Testis (tissue), 5 donors: ENCODE measurements around the gene ZNF835. TPM values are rescaled to one million over a fixed set of nuclear protein-coding genes. Genes with fewer than 3 reads are reported as not detected.

ENCODE experiments used
- DNase-seq: peaks from one replicate; pipeline ENCODE4 v3.0.0-alpha.2; 2019
- H3K27ac ChIP-seq, 2 donors: fragments of 200-600 bp; sonication (generic); one replicate each; pipeline ENCODE4 v1.5.1; 2019
- H3K27me3 ChIP-seq: fragments of 200-600 bp; sonication (generic); one replicate; pipeline ENCODE4 v1.5.1; 2019
- H3K36me3 ChIP-seq: fragments of 200-600 bp; sonication (generic); one replicate; pipeline ENCODE4 v1.5.1; 2017; ENCODE audit warnings: low read depth; ENCODE audit errors: missing control alignments
- H3K4me1 ChIP-seq: fragments of 200-600 bp; sonication (generic); one replicate; pipeline ENCODE4 v1.5.1; 2019
- H3K4me3 ChIP-seq, 2 donors: fragments of 200-600 bp; sonication (generic); one replicate each; pipeline ENCODE4 v1.5.1; 2017 to 2019
- H3K9me3 ChIP-seq: fragments of 200-600 bp; sonication (generic); one replicate; pipeline ENCODE4 v1.5.1; 2017
- POLR2A ChIP-seq: fragments of 450-650 bp; IDR thresholded peaks from one replicate; pipeline ENCODE4 v1.6.1; 2017; ENCODE audit warnings: antibody characterized with exemption, mild to moderate bottlenecking, moderate library complexity
- WGBS, 2 donors: methylation state at CpG; one replicate each; pipeline ENCODE4 v1.1.5; 2018; 5-methylcytosine and 5-hydroxymethylcytosine counted together
- intact Hi-C: fragments of 100-400 bp; cut with DNase I; formaldehyde crosslinking; loops from one replicate; pipeline ENCODE4 v1.15.1; 2023; ENCODE audit warnings: low total_unique reads
- long read RNA-seq, 2 donors: transcript quantifications; one replicate each; lab custom pipeline, GENCODE V29; 2026
- polyA plus RNA-seq: library from polyadenylated mRNA; stranded (reverse); fragments of 350-450 nt; fragmentation: Illumina TruSeq; extraction: RNeasy Lipid Tissue Mini Kit (QIAGEN cat#74804); gene quantifications from one replicate; pipeline ENCODE4 v1.2.3, GENCODE V29; 2014; ENCODE audit warnings: low read depth, low replicate concordance; ENCODE audit not compliant: insufficient read depth
- total RNA-seq, 2 donors: library from RNA; depleted of rRNA; stranded (reverse); fragments of >200 nt; gene quantifications; one replicate each; pipeline ENCODE4 v1.2.3, GENCODE V29; 2016
- TF ChIP-seq, protein P1 (sequence below), 3 experiments: fragments of 450-650 bp in 2 of 3; fragments of 200-600 bp in 1 of 3; sonication (generic) in 1 of 3; IDR thresholded peaks; one replicate each; pipeline ENCODE4 v1.5.1; 2016 to 2019; ENCODE audit warnings: antibody characterized with exemption in 3 of 3, mild to moderate bottlenecking in 2 of 3, moderate library complexity in 1 of 3

ZNF835 gene
- 1 to 10 TPM; 2.9 to 4.9 TPM for total RNA-seq
- polyA plus RNA-seq = 1.1 TPM
- long read RNA-seq, donor 1, partial matches to known transcripts = 0 of 3 reads
- long read RNA-seq, donor 1, other reads (novel, unspliced or antisense) = 0 of 3 reads
- long read RNA-seq, donor 2, partial matches to known transcripts = 0 of 1 reads
- long read RNA-seq, donor 2, other reads (novel, unspliced or antisense) = 0 of 1 reads

DNA sequence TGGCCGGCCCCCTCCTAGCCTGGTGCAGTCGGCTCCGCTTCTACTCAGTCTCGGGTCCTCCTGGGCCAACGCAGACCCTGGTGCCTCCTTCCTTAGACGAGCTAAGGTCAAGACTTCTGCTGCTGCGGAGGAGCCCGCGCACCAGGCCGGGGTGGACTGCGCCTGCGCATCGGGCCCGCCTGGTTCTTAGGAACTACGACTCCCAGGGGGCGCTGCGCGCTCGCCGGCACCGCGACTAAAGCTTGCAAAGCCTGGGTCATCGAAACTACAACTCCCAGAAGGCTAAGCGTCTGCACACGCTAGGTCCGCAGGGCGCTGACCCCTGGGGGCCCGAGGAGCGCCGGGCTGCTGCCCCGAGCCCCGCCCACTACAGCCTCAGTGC lies at the start of gene ZNF835:
TSS of gene ZNF835 (minus strand) at position 145 of the 382 bp plus-strand sequence. CDS start 6,559 bp downstream, outside the sequence.
- Histone ChIP-seq H3K27me3 (no peaks in the 10 kb centered on the region), H3K27ac (no peak within 1 kb of the TSS), H3K36me3 (no peaks in the 10 kb centered on the region), H3K4me1 (peaks cover 6% of the 10 kb centered on the region), H3K4me3 (peak within 1 kb of the TSS; percentile 62 to 68), H3K9me3 (no peaks in the 10 kb centered on the region)
- 0% methylated on average over 23 of the region's 32 CpGs; no CpG with 5 or more reads in 1 of the 2 donors for WGBS, 2 donors
- intact Hi-C loops = no loop called here
- peak; percentile 98 for DNase-seq
- TF ChIP-seq, protein P1, sequence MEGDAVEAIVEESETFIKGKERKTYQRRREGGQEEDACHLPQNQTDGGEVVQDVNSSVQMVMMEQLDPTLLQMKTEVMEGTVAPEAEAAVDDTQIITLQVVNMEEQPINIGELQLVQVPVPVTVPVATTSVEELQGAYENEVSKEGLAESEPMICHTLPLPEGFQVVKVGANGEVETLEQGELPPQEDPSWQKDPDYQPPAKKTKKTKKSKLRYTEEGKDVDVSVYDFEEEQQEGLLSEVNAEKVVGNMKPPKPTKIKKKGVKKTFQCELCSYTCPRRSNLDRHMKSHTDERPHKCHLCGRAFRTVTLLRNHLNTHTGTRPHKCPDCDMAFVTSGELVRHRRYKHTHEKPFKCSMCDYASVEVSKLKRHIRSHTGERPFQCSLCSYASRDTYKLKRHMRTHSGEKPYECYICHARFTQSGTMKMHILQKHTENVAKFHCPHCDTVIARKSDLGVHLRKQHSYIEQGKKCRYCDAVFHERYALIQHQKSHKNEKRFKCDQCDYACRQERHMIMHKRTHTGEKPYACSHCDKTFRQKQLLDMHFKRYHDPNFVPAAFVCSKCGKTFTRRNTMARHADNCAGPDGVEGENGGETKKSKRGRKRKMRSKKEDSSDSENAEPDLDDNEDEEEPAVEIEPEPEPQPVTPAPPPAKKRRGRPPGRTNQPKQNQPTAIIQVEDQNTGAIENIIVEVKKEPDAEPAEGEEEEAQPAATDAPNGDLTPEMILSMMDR (IDR thresholded peaks at IDR 0.05) = peak in 1 of 3 experiments; percentile 28
- TF ChIP-seq POLR2A = no peak

DNA sequence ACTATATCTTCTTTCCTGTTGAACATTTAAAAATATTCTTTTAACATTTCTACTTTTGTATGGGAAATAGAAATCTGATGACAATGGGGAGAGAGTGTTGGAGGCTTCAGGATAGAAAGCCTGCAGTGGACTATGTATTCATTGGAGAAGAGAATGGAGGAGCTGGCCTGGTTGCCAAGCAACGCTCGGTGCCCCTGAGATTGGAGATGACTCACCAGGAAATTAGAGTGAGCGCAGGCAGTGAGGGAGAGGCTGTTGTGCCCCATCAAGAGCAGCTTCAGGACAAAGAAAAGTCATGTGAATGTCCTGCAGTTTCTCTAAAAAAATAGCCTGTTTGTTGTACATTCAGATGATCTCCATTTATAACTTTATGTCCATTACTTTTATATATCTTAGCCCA lies 48.7 kb upstream of the ZNF835 start:
- DNase-seq = peak; percentile 22
- WGBS, 2 donors = 20 to 25% methylated on average over 3 of the region's 3 CpGs

DNA sequence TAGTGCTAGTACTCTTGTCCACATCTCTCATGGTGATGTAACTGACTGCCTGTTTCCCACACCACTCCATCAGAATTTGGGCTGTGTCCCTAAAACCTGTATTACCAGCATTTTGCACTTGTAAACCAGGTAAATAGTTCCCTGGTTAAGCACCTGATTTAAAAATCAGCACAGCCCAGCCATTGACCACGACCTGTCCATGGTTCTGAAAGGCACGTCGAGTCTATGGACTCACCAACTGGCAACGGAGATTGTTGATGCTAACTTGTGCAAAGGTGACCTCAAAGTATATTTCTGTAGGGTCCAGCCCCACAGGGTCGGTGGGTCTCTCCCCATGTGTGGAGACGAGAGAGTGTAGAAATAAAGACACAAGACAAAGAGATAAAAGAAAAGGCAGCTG lies 46.7 kb upstream of the ZNF835 start:
- intact Hi-C loops = no loop called here
- 51 to 58% methylated on average over 3 to 6 of the region's 6 CpGs for WGBS, 2 donors
- H3K36me3 ChIP-seq = no peaks in the 10 kb centered on the region

More for the DNA sequence above, 48.7 kb upstream of the ZNF835 start:
- Histone ChIP-seq H3K27me3 (no peaks in the 10 kb centered on the region), H3K4me1 (no peaks in the 10 kb centered on the region), H3K9me3 (no peaks in the 10 kb centered on the region), H3K27ac (no peak overlapping the region), H3K4me3 (no peak overlapping the region), H3K36me3 (no peaks in the 10 kb centered on the region)
- intact Hi-C loops = no loop called here
- no peak for TF ChIP-seq POLR2A
- TF ChIP-seq, protein P1 (IDR thresholded peaks at IDR 0.05) = no peak

DNA sequence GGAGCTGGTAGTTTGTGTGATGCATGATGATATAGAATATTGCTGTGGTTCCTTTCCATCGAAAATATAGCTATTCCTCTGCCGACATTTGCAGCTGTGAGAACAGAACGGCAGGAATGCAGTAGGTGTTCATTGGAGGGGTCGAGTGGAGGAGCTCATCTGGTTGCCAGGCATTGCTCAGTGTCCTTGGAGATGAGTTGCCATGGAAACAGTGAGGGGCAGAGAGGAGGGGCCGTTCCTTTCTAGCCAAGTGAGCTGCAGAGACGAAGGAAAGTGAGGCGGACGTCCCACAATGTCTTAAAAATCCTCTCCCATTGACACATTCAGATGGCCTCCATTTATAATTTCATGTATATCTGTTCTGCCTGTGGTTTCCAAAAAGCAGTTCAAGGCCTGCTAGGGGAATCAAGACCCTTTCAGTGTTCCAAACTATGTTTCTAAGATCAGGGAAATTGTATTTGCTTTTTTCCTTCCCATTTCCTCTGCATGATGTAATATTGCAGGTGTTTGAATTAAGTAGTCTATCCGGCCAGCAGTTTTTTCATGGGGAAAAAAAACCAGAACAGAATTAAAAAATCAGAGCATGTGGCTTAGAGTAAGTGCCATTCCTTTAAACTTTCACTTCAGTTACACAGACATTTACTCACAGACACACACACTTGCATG lies 41.2 kb upstream of the ZNF835 start:
- Histone ChIP-seq H3K27ac (no peak overlapping the region), H3K4me3 (no peak overlapping the region), H3K36me3 (no peaks in the 10 kb centered on the region), H3K9me3 (no peaks in the 10 kb centered on the region), H3K4me1 (no peaks in the 10 kb centered on the region), H3K27me3 (no peaks in the 10 kb centered on the region)
- 24 to 39% methylated on average over 9 of the region's 9 CpGs for WGBS, 2 donors
- DNase-seq = peak; percentile 19
- intact Hi-C loops = loop anchor here (5.0 kb wide), 1 partner anchor 1525 kb away; no protein-coding TSS in a partner anchor
- TF ChIP-seq, protein P1 (IDR thresholded peaks at IDR 0.05) = no peak
- no peak for TF ChIP-seq POLR2A

More for the DNA sequence above, 46.7 kb upstream of the ZNF835 start:
- Histone ChIP-seq H3K27ac (no peak overlapping the region), H3K9me3 (no peaks in the 10 kb centered on the region), H3K4me3 (no peak overlapping the region), H3K27me3 (no peaks in the 10 kb centered on the region), H3K4me1 (no peaks in the 10 kb centered on the region)
- DNase-seq = no peak
- no peak for TF ChIP-seq POLR2A
- TF ChIP-seq, protein P1 (IDR thresholded peaks at IDR 0.05) = no peak
